GM12875 (cell line): Measurements from ENCODE around the gene ADGRG6.

Experiments used
- H3K4me3 ChIP-seq: one replicate; pipeline ENCODE4 v1.5.1; 2011; ENCODE audit warnings: low read depth, low read length, control low read depth
- CTCF ChIP-seq: IDR thresholded peaks from 2 replicates; pipeline ENCODE4 v1.5.1; 2011; ENCODE audit warnings: low read depth, mild to moderate bottlenecking, control low read depth, inconsistent platforms, low read length, moderate library complexity, borderline replicate concordance; ENCODE audit not compliant: insufficient read depth

Gene ADGRG6

DNA sequence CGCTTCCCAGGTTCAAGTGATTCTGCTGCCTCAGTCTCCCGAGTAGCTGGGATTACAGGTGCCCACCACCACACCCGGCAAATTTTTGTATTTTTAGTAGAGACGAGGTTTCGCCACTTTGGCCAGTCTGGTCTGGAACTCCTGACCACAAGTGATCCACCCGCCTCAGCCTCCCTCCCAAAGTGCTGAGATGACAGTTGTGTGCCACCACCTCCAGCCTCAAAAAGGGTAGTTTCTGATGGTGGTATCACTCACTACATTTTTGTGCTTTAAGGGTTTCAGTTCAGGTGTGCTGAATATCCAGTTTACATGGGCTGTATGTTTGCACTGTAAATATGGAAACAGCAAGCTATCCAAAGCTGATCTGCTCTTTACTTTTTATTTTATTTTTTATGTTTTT, 12.1 kb upstream of the ADGRG6 start:
- no peak overlapping the region for H3K4me3 ChIP-seq
- TF ChIP-seq CTCF, result no peak

GRCh38 chr6:142290851-142291250, 11.0 kb upstream of the ADGRG6 start:
- TF ChIP-seq CTCF, result no peak
- H3K4me3 ChIP-seq, result no peak overlapping the region

DNA sequence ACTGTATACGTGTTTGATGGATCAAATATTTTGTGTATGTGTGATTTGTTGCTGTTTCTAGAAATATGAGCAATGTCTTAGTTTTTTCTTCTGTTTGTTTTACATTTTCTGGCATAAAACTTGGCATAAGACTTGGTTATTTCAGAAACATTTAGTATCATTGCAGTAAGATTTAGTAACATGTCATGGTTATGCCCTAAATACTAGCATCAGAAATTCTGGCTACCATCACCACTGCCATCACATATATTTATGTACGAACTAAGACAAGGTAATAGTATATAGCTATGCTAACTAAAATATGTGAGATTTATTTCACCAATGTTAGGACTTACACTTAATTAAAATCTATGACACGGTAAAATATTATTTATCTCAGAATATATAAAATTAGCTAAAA, 10.3 kb upstream of the ADGRG6 start:
- no peak overlapping the region for H3K4me3 ChIP-seq
- TF ChIP-seq CTCF, result no peak

DNA sequence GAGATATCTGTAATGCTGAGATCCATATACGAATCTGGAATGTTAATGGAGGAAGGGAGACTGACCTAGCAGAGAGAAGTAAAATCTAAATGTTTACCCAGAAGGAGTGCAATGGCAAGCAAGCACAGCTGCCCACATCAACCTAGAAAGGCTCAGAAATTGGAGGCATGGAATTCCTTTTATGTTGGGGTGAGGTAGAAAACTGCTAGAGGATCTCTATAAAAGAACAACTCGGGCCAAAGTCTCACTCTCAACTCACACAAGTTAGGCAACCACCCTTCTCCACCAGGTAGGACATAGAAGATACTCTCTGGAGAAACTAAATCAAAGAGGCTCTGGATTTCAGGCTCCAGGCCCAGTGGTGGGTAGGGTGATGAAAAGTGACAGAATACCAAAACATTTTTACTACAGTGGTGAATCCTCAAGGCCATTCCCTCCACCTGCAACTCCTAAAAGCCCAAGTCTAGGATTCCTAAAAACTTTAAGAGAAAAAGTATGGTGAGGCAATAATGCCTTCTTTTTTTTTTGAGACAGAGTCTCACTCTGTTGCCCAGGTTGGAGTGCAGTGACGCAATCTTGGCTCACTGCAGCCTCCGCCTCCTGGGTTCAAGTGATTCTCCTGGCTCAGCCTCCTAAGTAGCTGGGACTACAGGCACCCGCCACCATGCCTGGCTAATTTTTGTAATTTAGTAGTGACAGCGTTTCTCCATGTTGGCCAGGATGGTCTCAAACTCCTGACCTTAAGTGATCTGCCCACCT, 9.5 kb upstream of the ADGRG6 start:
- no peak overlapping the region for H3K4me3 ChIP-seq

DNA sequence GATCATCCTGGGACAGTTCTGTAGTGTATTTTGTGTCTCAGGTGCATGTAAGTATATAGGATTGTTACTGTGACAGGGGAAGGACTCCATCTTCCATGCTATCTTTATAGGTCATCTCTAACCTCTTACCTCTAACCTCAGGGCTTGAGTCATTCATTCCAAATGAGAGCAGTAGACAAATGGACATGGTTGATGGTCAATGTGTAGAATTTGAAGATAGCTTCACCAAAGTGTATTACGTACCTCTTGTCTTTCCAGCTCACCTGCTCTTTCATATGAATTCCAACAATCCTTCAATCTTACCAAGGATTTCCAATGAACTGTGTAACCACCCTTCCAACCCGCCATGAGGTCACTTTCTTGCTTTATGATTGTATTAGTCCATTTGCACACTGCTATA, 8.7 kb upstream of the ADGRG6 start:
- no peak overlapping the region for H3K4me3 ChIP-seq
- TF ChIP-seq CTCF, result no peak

More for the DNA sequence above, 9.5 kb upstream of the ADGRG6 start:
- TF ChIP-seq CTCF, result no peak

GRCh38 chr6:142294679-142295078, 7.1 kb upstream of the ADGRG6 start:
- no peak for TF ChIP-seq CTCF
- no peak overlapping the region for H3K4me3 ChIP-seq

GRCh38 chr6:142296975-142297604, 4.7 kb upstream of the ADGRG6 start:
- H3K4me3 ChIP-seq, result no peak overlapping the region
- no peak for TF ChIP-seq CTCF
